Measurements from ENCODE around the gene DNAH12.

DNA sequence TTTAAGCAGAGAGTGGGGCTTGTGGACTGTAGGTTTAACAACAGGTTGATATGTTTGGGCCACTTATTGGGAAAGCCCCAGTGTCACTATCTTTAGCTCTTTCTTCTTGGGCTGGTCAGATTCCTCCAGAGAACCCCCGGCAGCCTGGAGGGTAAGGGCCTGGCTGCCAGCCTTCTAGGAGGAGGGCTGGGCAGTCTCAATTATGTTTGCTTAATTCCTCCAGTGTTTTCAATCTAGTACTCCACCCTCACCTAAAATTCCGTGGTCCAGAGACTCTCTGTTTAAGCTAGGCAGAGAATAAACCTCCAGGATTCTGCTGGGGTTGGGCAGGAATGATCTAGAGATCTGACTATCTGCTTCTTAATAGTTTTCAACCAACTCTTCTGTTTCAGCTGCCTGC lies 256.9 kb downstream of the DNAH12 start:
- TF ChIP-seq EZH2 (IDR thresholded peaks at IDR 0.05; ENCODE audit: insufficient read depth, poor library complexity, severe bottlenecking) = no peak
- TF ChIP-seq EZH2phosphoT487 (IDR thresholded peaks at IDR 0.05; ENCODE audit: insufficient read depth, low read depth) = no peak
